KOPT-K1 (cell line): ENCODE results near the gene STK35.
"Not testable (repeated sequence)": the region's sequence is repeated elsewhere in the genome, so short reads cannot be mapped to it uniquely, and the experiment has no call there.

Experiments
- H3K27ac ChIP-seq: fragments of 200-600 bp; sonication (generic); 2 replicates; pipeline ENCODE4 v1.5.1; 2016; ENCODE audit warnings: antibody characterized with exemption, mild to moderate bottlenecking, low read depth, low read length; ENCODE audit not compliant: poor library complexity, severe bottlenecking
- H3K36me3 ChIP-seq: fragments of 200-600 bp; sonication (generic); 2 replicates; pipeline ENCODE4 v1.5.1; 2017; ENCODE audit warnings: antibody characterized with exemption, mild to moderate bottlenecking, low read length, moderate library complexity; ENCODE audit not compliant: insufficient read depth
- H3K9me3 ChIP-seq: fragments of 200-600 bp; sonication (generic); 2 replicates; pipeline ENCODE4 v1.5.1; 2017; ENCODE audit warnings: antibody characterized with exemption, low read length, mild to moderate bottlenecking; ENCODE audit not compliant: insufficient read depth, poor library complexity, severe bottlenecking

STK35 gene

DNA sequence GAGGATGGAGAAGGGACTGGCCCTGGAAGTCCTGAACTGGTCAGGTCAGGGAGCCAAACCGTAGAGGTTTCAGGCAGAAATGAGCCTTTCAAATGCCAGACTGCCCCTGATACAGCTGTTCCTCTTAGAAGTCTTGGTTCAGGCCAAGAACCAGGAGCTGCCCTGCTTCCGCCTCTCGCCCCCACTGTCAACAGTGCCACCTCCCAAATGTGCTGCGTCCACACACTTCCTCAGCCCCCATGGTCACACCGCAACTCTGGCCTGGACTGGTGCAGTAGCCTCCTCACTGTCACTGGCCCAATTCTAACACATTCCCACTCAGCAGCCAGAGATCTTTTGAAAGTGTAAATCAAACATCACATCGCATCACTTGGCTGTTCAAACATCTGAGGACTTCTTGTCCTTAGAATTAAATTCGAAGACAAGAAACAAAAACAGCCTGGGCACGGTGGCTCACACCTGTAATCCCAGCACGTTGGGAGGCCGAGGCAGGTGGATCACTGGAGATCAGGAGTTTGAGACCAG is 69.7 kb downstream of the STK35 start:
- Histone ChIP-seq H3K9me3 (no peaks in the 10 kb centered on the region), H3K36me3 (no peaks in the 10 kb centered on the region), H3K27ac (no peak overlapping the region)

DNA sequence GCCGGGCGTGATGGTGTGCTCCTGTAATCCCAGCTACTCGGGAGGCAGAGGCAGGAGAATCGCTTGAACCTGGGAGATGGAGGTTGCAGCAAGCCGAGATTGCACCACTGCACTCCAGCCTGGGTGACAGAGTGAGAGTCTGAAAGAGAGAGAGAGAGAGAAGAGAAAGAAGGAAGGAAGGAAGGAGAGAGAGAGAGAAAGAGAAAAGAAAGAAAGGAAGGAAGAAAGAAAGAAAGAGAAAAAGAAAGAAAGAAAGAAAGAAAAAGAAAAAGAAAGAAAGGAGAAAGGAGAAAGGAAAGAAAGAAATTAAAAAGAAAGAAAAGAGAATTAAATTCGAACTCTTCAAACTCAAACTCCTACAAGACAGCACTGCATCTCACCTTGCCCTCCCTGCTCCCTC is 70.2 kb downstream of the STK35 start:
- not testable (repeated sequence) for H3K27ac ChIP-seq, H3K9me3 ChIP-seq, H3K36me3 ChIP-seq

DNA sequence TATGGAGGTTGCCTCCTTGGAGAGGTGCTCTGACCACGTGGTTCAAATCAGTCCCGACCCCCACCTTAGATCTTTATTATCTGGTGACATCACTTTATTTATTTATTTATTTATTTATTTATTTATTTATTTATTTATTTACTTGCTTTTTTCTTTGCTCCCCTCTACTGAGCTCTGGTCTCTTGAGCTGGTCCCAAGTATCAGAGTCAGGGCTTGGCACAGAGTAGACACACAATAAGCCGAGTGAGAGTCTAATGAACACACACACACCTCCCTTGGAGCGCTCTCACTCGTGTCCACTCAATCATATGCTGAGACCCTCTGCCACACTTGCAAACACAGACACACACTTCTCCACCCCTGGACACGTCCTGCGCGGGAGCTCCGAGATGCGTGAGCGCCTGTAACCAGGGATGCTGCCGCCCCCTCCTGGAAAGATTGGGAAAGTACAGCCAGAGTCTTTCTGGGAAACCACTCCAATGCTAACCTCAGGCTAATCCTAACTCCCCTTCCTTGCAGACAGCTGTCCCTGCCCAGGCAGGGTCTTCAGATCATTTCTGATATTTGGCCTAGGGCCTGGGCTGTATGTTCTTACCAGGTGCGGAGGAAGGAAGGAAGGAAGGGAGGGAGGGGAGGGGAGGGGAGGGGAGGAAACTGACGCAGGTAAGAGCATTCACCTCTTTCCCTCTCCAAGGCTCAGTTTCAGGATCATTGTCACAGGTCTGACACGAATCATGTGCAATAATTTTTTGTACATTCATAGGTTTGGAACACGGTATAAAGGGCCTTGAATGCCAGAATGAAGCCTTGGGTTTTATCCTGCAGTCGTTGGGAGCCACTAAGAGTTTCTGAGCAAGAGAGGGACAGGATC is 70.9 kb downstream of the STK35 start:
- Histone ChIP-seq H3K9me3 (no peaks in the 10 kb centered on the region), H3K27ac (no peak overlapping the region), H3K36me3 (no peaks in the 10 kb centered on the region)

DNA sequence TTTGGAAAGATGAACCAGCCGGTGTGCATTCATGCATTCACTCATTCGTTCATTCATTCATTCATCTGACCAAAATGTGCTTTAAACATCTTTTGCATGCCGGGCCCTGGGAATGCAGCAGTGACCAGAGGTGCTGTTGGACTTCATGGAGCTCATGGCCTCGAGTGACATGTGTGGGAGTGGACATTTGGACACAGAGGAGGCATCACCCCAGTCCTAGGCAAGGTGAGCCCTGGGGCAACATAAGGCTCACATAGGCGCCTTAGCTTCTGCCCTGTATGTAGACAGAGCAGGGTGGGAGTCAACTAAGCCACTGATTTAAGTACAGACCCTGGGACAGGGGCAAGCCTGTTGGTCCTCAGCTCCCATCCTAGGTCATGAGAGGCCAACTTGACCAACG is 71.6 kb downstream of the STK35 start:
- H3K9me3 ChIP-seq = no peaks in the 10 kb centered on the region
- H3K36me3 ChIP-seq = no peaks in the 10 kb centered on the region
- no peak overlapping the region for H3K27ac ChIP-seq

DNA sequence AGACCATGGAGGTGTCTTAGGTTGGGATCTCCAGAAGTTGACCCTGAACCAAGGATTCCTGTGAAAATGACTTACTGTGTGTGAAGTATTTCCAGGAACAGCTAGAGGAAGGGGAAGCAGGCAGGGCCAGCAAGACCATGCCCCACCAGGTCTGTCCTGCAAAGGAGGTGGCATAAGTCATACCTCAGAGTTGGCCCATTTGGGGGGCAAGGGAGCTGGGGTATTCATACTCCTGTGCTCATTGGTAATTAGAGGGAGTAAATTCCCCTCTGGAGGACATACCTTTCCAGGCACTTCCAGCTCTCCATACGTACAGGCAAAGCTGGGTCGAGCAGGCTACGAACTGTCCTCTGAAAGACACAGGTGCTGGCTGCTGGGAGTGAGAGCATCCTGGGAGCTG is 72.4 kb downstream of the STK35 start:
- Histone ChIP-seq H3K27ac (no peak overlapping the region), H3K9me3 (no peaks in the 10 kb centered on the region)

DNA sequence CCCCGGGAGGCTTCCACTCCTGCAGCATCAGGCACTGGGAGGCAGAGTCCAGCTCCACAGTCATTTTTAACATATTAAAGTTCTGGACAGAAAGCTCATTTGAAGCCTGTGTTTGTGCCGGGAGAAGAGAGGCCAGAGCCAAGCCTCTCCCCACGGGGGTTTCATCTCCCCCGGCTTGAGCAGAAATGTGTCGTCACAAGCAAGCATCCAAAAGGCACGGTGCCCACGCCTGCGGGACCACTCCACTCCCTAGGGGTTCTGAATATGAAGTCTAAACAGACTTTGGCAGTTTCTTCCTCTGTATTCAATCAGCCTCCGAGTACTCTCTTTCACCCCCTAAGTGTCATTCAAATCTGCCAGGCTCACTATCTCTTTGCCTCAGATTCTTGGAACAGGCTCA is 75.3 kb downstream of the STK35 start:
- Histone ChIP-seq H3K9me3 (no peaks in the 10 kb centered on the region), H3K36me3 (no peaks in the 10 kb centered on the region), H3K27ac (no peak overlapping the region)

More for the DNA sequence above, 72.4 kb downstream of the STK35 start:
- no peaks in the 10 kb centered on the region for H3K36me3 ChIP-seq

DNA sequence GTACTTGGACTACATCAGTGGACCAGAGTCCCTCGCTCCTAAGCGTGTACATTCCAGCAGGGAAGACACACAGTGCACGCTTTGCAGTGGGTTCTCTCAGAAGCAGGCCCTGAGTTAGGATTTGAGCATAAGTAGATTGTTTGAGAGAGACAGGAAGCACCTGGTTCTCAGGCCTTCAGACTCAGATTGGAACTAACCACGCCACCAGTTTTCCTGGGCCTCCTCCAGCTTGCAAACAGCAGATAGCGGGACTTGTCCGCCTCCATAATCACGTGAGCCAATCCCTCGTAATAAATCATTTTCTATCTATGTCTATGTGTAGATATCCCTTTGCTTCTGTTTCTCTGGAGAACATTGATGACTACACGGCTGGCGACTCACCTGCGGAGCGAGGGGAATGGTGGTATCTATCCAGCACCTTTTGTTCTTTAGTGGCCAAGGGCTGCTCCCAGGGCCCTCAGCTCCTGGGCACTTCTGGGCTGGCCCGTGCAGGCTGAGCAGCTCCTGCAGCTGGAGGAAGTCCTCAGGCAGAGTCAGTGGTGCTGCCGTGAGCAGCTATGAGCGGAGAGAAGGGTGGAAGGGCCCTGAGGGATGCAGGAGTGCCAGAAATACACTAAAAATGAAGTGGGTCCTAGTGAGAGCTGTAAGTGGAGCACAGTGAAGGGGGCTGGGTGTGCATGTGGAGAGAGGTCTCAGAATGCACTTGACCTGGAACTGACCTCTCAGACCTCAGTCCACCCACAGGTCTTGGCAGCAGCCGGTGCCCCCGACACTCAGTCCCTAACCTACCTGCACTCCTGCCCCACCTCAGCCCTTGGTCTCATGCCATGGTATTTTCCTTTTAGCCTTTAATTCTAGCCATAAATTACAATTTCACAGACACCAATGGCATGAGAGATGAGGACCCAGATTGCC is 76.9 kb downstream of the STK35 start:
- Histone ChIP-seq H3K36me3 (no peaks in the 10 kb centered on the region), H3K27ac (no peak overlapping the region), H3K9me3 (no peaks in the 10 kb centered on the region)

DNA sequence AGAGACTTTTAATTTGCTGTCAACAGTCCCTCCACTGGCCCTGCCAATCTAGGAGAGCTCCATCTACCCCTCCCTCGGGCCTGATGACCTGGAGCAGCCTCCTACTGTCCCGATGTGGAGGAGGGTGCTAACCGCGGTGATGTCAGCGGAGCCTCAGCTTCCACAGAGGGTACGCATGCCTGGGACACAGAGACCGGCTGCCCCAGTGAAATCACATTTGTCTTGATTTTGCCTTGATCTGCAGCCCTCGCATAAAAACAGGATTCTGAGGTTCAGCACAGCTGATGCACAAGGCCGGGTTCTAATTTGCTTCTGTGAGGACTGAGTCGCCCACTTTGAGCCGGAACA is 77.6 kb downstream of the STK35 start:
- Histone ChIP-seq H3K9me3 (no peaks in the 10 kb centered on the region), H3K27ac (no peak overlapping the region), H3K36me3 (no peaks in the 10 kb centered on the region)

DNA sequence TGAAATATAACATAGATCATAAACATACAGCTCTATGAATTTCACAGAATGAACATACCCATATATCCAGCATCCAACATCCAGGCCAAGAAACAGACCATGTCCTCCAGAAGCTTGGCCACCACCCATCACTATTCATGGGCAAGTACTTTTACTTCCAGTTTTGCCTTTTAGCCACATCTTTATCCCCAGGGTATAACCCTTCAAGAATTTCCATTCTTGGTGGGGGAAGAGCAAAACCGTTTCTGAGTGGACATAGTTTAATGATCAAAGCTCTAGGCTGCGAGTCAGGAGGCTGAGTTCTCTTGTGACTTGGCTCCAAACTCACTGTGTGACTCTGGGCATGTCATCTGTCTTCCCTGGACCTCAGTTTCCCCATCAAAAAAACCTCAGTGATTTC is 78.3 kb downstream of the STK35 start:
- Histone ChIP-seq H3K9me3 (no peaks in the 10 kb centered on the region), H3K27ac (no peak overlapping the region), H3K36me3 (no peaks in the 10 kb centered on the region)

DNA sequence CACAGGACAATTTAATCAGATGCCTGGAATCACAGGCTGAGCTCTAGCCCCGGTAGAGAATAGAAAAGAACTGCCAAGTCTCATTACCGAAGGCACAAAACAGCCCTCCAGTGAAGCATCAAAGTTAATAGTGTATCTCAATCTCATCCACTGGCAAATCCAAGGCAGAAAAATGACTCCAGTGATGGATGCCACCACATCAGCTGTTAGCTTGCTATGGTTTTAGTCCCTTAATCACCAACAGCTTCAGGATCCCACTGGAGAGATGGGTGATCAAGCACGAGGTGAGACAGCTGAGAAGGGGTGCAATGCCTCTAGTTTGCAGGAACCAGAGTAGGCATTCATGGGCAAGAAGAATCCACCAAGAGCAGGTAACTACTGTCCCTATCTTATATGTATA is 81.8 kb downstream of the STK35 start:
- Histone ChIP-seq H3K9me3 (peaks cover 13% of the 10 kb centered on the region), H3K36me3 (no peaks in the 10 kb centered on the region), H3K27ac (no peak overlapping the region)

DNA sequence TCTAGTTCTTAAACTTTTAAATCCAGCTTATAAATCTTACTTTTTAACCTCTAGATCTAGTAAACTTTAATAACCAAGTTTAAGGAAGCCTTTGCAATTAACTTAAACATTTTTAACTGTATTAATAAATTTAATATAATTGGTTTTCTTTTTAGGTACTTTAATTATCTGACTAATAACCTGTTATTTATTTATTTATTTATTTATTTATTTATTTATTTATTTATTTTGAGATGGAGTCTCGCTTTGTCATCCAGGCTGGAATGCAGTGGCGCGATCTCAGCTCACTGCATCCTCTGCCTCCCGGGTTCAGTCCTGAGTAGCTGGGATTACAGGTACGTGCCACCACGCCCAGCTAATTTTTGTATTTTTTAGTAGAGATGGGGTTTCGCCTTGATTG is 83.3 kb downstream of the STK35 start:
- not testable (repeated sequence) for H3K36me3 ChIP-seq, H3K27ac ChIP-seq
- H3K9me3 ChIP-seq = peaks cover 13% of the 10 kb centered on the region

DNA sequence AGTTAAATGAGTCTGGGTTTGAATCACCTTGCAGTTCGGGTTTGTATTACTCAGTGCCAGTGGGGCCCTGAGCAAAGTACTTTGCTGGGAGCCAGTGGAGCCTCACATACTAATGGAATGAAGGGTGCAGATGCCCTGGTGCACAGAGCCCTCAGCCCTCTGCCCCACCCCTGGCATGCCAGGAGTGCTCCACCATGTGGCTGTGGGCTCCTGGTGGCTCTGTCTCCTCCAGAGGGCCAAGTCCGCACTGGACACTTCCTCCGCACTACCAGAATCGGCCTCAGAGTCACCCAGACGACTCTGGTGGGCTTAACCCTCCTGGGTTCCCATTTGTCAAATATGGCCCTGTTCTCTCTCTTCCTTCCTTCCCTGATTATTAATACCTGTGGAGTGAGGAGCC is 94.0 kb downstream of the STK35 start:
- H3K27ac ChIP-seq = no peak overlapping the region
- H3K36me3 ChIP-seq = no peaks in the 10 kb centered on the region
- H3K9me3 ChIP-seq = no peaks in the 10 kb centered on the region

DNA sequence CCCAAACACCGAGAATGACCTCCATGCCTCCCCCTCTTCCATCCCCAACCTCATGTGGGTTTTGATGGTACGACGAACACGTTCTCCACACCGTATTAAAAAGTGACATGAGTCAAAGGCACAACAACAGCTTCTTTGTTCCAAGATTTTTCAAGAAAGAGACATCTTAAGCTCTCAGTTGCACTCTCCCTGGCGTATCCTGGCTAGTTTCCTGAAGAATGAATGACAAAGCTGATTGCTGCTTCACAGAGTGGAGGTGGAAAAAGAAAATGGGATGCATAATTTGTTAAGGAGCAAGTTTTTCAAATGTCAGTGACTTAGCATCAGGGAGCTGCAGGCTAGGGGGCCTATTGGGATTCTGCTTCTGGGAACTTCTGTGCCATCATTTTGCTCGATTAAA is 95.5 kb downstream of the STK35 start:
- H3K27ac ChIP-seq = no peak overlapping the region
- no peaks in the 10 kb centered on the region for H3K9me3 ChIP-seq
- H3K36me3 ChIP-seq = no peaks in the 10 kb centered on the region
